Retina (tissue), 1 donor: ENCODE results near the gene ABHD8.
"Not testable (repeated sequence)": the region's sequence is repeated elsewhere in the genome, so short reads cannot be mapped to it uniquely, and the experiment has no call there.

Source experiments
- DNase-seq: peaks from one replicate; pipeline ENCODE4 v3.0.0-alpha.2; 2016

ABHD8 gene

DNA sequence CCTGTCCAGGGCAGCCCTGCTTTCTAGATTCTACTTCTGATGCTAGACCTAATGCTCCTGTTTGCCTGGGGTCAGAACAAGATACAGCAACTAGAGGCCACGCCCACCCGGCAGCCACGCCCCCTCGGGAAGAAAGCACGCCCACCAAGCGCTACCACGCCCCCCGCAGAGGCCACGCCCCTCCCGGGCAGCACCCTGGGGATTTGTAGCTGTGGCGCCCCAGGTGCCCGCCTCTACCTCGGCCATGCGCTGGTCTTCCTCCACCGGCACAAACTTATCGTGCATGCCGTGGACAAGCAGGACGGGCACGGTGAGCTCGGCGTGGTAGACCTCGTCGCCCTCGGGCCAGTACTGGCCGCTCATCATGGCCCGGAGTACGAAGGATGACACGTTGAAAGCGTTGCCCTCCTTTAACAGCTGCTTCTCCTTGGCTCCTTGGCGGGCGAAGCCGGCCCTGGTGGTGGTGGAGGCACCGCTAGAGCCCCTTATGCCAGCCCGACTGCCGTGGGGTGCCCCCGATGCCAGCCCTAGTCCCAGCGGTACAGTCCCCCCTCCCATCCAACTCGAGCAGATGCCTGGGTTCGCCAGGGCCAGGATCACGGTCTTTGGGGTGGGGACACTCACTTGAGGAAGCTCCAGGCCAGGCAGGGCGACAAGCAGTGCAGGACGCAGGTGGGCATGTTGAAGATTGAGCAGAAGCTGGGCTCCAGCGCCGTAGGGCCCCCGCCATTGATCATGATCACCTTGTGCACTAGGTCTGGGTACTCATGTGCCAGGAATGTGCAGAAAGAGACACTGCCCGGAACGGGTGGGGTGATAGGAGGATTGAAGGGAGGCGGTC is 9.0 kb downstream of the ABHD8 start:
- no peak for DNase-seq

DNA sequence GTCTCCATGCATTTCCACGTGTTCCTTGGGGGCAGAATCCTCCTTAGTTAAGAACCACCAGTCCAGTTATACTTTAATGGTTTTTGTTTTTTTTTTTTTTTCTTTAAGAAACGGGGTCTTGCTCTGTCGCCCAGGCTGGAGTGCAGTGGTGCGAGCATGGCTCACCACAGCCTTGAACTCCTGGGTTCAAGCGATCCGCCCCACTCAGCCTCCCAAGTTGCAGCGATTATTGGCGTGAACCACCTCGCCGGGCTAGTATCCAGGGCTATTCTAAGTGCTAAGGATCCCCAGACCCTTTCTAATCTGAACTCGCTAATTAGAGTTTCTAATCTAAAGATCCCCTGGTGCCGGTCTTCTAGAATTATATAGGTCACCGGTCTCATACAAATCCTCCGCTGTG is 9.6 kb downstream of the ABHD8 start:
- DNase-seq, result no peak

- DNase-seq, result peak; percentile 88
These were observed 10.7 kb downstream of the ABHD8 start for GRCh38 chr19:17292301-17293074.

- DNase-seq, result peak; percentile 51
These were observed 13.7 kb downstream of the ABHD8 start for GRCh38 chr19:17289489-17289888.

DNA sequence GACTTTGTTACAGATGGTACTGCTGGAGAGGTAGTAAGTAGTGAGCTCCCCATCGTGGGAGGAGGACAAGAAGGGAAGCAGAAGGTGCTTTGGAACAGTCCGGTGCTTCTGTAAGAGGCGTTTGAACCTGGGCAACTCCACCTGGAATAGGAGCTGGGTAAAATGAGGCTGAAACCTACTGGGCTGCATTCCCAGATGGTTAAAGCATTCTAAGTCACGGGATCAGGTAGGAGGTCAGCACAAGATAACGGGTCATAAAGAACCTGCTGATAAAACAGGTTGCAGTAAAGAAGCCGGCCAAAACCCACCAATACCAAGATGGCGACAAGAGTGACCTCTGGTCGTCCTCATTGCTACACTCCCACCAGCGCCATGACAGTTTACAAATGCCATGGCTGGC is 16.5 kb downstream of the ABHD8 start:
- no peak for DNase-seq

GRCh38 chr19:17286263-17286662 is 17.0 kb downstream of the ABHD8 start:
- no peak for DNase-seq

- DNase-seq, result no peak
These were observed 17.6 kb downstream of the ABHD8 start for GRCh38 chr19:17285415-17286135.

DNA sequence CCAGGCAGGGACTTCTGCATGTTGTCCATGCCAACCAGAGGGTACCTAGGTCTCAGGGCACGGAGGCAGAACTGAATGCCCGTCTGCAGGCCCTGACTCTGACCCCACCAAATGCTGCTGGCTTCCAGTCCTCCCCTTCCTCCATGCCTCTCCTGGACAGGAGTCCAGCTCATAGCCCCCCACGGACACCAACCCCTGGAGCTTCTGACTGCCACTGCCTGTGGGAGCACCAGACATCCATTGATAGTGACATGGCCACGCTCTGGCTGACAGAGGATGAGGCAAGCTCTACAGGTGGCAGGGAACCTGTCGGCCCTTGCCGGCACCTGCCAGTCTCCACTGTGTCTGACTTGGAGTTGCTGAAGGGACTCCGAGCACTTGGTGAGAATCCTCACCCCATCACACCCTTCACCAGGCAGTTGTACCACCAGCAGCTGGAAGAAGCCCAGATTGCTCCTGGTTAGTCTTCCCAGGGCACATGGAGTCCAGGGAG is 19.7 kb downstream of the ABHD8 start:
- DNase-seq, result no peak

- peak; percentile 97 for DNase-seq
These were observed 20.6 kb downstream of the ABHD8 start for GRCh38 chr19:17282488-17283125.

DNA sequence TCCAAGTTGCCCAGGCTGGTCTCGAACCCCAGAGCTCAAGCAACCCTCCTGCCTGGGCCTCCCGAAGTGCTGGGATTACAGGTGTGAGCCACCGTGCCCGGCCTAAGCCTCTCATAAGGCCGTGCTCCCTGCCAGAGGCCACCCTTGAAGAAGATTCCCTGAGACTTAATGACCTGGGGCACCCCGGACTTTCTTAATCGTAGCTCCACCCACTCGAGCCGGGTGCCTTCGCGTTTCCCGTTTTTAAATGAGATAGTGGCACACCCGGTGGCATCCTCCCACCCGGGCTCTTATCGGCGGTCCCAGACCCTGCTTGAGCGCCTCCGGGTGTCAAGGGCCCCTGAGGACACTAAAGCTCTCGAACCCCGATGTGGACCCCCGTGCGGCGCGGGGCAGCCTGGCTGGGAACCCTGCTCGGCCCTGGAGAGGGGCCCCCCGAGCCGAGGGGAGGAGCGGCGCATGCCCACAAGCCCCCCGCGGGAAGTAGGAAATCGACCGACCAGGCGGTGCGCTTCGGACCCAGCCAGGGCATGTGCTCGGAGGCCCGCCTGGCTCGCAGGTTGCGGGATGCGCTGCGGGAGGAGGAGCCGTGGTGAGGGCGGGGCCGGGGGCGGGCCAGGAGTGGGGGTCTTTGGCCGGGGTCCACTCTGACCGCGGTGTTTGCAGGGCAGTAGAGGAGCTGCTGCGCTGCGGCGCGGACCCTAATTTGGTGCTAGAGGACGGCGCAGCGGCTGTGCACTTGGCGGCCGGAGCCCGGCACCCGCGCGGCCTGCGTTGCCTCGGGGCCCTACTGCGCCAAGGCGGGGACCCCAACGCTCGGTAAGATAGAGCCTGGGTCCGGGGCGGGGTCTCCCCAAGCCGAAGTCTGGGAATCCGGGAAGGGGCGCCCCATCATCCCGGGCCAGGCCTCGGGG is 21.6 kb downstream of the ABHD8 start, which contains the start of gene ANKLE1:
TSS of gene ANKLE1 (plus strand) at position 511 of the 914 bp plus-strand sequence. CDS start at position 531, 20 bp downstream.
- peak; percentile 58 for DNase-seq

DNA sequence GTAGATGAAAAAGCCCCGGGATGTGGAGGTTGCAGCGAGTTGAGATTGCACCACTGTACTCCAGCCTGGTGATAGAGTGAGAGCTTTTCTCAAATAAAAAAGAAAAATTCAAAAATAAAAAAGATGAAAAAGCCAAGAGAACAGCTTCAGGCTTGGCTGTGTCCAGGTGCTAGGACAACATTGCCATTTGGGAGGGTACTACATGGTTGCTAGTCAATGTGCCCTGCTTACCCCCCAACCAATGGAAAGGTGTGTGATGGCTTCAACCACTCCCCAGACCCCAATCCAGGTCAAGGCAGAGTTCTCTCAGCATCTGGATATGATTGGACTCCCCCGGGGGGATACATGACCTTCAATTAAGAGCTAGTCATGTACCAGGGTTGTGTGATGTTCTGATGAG is 23.8 kb downstream of the ABHD8 start:
- no peak for DNase-seq

DNA sequence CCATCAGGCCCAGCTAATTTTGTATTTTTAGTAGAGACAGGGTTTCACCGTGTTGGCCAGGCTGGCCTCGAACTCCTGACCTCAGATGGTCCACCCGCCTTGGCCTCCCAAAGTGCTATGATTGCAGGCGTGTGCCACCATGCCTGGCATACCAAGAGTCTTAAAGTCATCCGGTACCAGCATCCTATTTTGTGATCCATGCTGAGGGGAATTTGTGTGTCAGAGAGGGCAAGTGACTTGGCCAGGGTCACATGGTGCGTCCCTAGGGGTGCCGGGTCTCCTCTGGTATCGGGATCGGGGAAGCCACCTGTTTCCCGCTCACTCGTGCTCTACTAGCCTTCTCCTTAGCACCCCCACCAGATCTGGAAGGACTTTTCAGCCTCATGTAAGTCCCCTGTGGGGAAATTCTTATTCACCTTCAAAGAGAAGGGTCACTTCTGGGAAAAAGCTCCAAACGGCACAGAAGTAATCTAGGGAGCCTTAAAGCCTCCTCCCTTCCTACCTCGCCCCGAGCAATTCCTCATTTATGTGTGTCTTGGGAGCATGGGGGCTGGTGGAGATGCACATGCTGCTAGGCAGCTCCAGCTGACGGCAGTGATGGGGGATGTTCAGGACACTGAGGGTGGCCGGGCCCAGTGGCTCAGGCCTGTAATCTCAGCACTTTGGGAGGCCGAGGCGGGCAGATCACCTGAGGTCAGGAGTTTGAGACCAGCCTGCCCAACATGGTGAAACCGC is 27.6 kb downstream of the ABHD8 start:
- DNase-seq, result no peak

GRCh38 chr19:17274892-17275291 is 28.3 kb downstream of the ABHD8 start:
- not testable (repeated sequence) for DNase-seq

DNA sequence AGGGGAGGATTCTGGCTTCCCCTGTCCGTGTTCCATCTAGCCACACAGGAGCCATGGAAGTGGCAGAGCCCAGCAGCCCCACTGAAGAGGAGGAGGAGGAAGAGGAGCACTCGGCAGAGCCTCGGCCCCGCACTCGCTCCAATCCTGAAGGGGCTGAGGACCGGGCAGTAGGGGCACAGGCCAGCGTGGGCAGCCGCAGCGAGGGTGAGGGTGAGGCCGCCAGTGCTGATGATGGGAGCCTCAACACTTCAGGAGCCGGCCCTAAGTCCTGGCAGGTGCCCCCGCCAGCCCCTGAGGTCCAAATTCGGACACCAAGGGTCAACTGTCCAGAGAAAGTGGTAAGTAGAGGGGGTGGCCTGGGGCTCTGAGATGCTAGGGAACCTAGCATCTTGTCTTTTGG is 34.5 kb downstream of the ABHD8 start:
- no peak for DNase-seq

- peak; percentile 96 for DNase-seq
These were observed 36.0 kb downstream of the ABHD8 start, which contains the start of gene BABAM1 for GRCh38 chr19:17266975-17267788. TSS of gene BABAM1 (plus strand) at chr19:17267443. CDS start at chr19:17268807, 1,364 bp downstream.

DNA sequence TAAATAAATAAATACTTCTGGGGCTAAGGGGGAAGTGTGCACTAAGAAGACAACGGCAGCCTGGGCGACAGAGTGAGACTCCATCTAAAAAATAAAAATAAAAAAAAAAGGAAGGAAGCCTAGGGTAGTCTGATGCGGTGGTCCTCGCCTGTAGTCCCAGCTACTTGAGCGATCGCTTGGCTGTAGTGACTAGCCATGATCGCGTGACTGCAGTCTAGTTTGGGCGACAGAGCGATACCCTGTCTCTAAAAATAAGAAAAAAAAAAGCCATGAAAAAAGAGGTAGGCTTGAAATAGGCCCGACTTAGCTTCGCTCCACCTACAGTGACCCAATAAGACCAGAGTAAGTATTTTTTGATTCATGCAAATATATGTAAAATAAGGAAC is 36.6 kb downstream of the ABHD8 start:
- no peak for DNase-seq

DNA sequence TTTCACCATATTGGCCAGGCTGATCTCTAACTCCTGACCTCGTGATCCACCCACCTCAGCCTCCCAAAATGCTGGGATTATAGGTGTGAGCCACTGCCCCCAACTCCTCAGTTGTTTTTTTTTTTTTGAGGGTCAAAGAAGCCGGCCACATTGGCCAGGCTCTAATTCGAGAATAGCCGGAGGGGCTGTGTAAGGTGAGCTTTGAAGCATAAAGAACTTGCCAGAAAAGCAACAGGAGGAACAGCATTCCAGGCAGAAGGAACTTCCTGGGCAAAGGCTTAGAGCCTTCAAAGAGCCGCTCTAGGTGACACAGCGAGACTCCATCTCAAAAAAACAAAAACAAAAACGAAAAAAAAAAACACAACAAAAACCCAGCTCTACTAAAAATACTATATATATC is 37.2 kb downstream of the ABHD8 start:
- DNase-seq, result no peak

DNA sequence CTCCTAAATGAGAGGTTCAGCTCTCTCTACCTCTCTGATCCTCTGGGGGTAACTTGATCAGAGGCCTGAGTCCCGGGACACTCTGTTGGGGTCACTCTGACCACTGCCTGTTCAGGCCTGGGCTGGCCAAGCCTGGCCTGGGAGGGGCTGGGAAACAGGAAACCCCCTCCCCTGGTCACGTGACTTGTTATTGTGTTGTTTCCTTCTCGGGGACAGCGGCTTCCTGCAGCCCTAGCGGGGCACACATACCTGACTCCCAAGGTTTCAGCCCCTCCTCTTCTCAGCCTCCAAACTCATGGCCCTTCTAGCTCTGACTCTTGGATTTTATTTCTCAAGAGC is 38.6 kb downstream of the ABHD8 start, which contains the start of gene USHBP1:
TSS of gene USHBP1 (minus strand) at position 105 of the 339 bp plus-strand sequence. CDS start 446 bp downstream, outside the sequence.
- no peak for DNase-seq
